NCI-H1694 treated with DMSO at 0.1 percent for 48 hours (cell line): ENCODE data around the gene RRP1B.

Experiments
- DNase-seq: peaks from one replicate; lab custom pipeline; 2025; lab: John Stamatoyannopoulos, UW

The RRP1B gene

DNA sequence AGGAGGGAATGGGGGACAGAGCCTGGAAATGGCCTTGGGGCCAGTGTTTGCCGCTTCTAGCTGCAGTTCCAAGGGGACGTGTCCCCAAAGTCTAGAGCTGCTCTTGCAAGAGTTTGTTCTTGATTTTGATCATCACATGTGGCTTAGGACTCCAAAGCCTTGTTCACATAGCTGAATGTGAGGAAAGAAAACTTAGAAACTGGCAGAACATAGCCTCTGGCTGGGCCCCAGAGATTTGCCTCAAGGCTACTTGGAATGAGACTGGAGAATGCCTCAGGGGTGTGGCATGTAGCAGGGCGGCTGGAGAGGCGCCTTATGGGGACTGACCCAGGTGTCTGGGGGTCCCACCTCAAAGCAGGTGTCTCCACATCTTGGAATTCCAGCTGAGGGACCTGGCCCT lies 61.8 kb downstream of the RRP1B start:
- DNase-seq = no peak

DNA sequence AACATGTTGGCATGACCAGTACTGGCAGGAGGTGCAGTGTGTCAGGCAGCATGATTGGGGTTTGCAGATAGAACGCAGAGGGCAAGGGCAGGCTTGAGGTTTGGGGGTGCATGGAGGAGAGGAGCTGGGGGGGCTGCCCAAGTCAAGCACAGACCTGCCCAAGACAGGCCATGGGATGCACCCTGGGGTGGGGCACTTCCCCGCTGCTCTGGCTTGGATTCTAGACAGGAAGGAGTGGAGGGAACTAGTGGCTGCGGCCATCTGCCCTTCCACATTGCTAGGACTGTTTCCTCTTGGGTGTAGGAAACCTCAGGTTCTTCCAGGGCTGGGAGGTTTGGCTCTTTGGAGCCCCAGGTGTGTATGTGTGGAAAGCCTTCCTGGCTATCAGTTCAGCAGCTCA lies 62.6 kb downstream of the RRP1B start:
- DNase-seq = no peak

DNA sequence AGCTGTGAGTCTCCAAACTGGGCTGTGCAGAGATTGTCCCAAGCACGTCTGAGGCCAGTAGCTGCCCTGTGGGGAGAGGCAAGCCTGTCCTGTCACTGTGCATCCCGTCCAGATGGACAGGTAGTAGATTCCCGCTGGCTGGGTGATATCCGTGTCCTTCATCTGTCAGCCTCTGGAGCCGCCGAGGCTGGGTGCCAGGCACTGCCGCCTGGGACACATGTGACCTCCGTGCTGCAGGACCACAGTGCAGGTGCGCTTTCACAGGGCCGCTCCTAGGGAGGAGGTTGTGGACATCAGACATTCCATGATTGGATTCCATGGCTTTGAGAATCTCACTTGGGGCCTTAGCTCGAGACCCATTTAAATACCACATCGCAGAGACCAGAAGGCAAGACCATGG lies 64.3 kb downstream of the RRP1B start:
- no peak for DNase-seq

DNA sequence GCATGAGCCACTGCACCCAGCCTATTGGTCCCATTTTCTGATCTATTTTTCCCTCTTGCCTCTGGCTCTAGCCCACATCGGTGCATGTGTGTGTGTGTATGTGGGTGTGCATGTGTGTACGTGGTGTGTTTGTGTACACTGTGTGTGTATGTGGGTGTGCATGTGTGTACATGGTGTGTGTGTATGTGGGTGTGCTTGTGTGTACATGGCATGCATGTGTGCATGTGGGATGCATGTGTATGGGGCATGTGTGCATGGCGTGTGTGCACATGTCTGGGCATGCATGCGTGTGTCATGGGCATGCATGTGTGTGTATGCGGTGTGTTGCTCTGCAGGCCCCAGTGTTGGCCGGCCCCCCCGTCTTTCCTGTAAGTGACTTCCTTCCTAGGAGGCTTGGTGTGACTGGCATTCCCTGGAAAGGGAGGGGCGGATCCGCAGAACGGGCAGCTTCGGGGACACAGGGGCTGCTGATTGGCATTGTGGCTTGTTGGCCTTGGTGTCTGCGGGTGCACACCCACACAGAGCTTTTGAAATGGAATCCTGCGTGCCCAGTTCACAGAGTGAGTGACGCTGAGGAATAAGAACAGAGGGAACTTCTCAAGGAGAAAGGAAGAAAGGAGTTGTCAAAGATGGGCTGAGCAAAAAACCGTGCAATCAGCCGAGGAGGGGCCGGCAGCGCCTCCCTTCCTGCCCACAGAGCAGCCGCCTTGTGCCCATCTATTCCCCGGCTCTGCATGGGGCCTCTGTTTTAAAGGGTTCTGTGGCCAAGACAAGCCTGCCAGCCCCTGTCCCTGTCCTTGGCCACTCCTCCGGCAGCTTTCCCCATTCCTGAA lies 67.5 kb downstream of the RRP1B start:
- DNase-seq = no peak

DNA sequence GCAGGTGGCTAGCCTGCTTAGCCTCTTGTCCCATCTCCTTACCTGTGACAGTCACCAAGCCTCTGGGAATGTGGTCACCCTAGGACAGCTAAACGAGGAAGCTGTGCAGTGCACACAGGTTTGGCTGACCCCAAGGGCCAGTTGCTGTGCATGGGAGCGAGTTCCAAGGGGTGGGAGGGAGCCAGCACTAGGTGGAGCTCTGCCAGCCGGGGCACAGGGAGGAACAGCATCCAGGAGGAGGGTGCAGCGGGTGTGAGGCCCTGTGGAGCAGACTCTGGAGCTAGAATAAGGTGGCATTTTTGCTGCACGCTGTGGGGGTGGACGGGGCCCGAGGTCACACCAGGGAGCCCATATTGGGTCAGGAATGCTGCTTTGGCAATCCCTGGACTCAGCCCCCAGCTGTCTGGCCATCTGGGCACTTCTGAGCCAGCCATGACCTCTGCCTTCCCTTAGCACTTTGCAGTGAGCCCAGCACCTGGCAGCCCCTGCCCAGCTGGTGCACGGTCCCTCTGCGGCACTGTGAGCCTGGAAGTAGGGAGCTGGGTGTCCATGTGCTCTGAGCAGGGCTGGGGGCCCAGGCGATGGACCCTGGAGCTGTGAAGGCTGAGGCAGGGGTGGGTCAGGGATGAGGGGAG lies 68.3 kb downstream of the RRP1B start:
- DNase-seq = no peak

DNA sequence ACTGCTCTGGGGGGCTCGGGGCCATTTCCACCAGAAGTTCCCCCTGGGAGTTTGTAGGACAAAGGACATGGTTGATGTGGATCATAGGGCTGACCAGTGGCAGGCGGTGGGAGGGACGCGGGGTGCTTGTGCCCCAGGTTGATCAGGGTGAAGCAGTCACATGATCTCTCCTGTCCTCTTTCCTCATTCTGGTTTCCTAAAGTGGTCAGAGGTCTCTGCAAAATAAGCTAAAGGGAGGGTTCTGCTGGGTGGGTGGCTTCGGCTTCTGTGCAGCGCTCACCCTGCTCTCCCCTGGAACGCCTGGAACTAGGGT lies 68.8 kb downstream of the RRP1B start:
- no peak for DNase-seq

DNA sequence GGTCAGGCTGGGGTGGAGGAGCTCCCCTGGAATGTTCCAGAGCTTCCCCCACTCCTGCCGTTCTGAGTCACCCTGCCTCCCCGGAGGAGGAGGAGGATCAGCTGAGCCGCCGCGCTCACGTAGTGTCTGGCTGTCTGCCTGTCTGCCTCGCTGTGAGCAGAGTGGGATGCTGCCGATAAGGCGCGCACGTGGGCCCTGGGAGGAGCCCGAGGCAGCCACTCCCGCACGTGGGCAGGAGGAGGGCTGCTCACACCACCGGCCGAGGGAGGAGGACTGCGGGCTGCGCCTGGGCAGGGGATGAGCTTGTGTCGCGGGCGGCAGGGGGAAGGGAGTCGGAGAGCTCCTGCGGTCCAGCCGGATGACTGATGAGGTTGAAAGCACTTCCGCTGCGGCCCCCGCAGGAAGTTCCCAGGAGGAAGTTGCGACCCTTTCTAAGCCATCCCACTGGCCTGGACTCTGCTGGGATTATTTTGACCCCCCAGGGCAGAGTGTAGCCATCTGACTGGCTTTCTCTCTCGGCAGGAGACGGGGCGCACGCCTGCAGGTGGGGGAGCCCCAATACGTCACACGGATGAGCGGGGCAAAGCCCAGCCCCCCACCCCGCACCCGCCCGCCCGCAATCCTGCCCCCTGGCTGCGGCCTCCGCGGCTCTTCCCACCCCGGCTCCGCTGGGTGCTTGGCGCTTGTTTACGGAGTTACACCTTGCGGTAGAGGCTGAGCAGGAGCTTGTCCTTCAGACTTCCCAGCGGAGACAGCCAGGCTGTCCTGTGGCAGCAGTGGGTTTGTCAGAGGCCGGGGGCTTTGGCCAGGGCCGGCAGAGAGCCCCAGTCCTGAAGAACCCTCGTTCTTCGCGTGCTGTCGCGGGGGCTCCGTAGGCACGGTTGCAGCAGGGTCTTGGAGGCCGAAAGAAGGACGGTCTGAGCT lies 69.4 kb downstream of the RRP1B start:
- DNase-seq = peak; percentile 69

DNA sequence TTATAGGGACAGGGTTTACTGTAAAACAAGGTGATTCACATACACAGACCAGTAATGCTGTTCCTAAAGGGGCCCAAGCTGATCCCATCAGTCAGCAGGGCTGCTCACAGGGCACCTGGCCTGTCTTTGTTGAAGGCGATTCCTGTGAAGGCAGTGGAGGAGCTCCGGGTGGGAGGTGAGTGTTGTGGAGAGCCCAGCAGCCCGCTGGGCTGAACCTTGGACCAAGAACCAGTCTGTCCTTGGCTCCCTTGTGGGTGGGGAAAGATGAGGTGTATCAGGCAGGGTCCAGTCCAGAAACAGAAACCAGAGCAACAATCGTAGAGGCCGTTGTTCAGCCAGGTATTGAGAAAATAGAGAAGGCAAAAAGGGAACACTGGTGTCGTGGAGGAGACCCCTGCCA lies 72.1 kb downstream of the RRP1B start:
- DNase-seq = no peak

DNA sequence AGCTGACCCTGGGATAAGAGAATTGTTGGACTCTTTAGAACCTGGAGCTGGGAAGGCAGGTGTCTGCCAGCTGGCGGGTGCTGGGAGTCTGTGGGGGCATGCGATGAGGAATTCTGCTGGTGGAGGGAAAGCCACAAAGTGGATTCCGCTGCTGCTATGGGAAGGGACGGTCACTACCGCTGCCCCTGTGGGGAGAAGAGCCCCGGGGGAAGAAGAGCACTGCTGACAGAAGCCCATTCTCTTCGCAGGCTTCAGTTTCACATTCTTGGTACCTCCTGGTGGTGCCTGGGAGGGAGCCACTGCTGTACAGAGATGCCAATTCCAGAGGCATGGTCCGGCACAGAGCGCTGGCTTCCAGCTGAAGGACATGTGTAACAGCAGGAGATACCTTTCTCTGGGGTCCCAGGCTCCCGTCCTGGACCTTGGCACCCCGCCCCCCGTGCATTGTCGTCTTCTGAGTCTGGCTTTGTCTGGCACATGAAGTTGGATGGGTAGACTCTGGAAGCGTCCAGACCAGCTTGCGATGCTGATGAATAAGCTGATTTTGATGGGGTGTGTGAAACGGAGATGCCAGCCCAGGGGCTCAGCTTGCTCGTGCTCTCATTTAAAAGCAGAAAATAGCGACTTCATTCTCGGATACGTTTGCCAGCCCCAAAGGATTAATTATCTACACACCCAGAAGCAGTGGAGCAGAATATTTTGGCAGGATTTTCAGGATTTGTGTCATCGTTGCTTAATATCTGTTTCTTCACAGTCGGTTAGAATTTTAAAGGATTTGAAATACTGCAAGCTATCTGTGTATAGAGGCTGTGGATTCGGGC lies 72.7 kb downstream of the RRP1B start:
- DNase-seq = peak; percentile 92

DNA sequence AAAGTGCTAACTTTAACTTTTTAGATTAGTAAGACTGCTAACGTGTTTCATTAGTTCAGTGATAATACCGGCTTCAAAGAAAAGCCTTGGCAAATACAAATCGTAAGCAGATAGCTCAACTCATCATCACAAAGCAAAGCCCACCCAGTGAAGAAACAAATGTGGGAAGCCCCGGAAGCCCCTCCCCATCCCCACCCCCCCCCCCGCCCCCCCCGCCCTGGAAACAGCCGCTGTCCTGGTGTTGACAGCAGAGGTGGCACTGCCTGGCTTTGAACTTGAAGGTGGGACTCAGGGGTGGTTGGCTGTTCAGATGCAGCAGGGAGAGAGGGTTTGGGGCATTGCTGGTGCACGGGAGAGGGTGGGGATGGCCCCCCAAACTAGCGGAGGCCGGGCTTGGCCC lies 73.7 kb downstream of the RRP1B start:
- no peak for DNase-seq

DNA sequence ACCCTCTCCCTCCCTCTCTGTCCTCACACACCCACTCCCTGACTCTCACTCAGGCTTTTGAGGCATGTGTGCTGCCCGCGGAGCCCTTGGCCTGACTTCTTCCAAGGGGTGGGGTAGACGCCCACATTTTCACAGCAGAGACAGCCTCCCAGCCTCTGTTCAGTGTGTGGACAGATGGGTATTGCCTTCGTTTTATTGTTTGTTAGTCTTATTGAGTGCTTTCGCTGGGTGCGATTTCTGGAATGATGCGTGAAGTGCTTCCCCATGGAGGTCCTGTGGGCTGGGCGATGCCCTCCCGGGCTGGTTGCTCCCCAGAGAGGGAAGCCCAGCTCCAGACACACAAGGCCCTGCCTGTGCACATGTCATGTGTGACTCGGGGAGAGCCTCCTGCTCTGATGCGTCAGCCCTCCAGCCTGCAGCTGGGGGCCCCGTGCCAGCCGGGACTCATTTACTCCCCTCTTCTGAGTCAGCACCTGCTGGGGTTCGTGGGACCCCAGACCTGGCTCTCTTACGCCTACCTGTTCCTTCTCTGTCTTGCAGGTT lies 74.2 kb downstream of the RRP1B start:
- peak; percentile 52 for DNase-seq

DNA sequence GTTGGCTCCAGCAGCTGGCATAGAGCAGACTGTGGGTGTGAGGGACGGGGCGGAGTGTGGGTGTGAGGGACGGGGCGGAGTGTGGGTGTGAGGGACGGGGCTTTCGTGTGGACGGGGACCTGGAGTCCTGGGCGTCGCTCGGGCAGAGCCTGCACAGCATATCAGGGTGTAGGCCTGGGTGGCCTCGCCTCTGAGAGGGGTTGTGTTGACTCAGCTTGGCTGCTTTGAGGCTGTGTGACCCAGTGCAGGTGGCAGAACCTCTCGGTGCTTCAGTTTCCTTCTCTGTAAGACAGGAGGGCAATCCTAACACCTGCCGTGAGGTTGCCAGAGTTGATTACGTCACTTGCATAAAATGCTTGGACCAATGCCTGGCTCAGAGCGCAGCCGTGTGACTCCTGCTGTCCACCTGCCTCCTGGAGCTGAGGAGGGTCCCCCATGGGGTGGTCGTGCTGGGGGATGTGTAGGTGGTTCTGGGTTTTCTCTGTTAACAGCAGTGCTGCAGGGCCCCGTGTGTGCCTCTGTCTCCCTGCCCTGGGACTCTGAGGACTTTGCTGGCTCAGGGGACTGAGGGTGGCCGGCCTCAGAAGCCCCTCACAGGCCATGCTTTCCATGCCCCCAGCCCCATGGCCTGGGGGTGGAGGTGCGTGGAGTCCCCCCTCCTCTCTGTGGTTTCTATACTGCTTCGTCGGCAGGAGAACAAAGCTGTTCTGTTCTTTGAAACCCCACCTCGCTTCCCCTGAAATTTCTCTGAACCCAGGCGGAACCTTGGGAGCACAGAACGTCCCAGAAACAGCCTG lies 75.0 kb downstream of the RRP1B start:
- no peak for DNase-seq

DNA sequence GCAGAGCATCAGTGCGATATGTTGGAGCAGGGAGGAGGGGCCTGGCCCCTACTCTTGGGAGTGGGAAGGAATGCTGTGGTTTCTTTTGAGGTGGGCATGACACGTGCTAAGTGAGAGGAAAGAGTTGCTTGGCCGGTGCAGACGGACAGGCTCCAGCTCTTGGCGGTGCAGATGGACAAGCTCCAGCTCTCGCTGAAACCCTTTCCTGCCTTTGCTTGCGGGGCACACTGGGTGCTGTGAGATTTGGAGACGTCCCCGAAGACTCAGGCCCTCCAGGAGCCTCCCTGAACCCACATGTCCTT lies 75.5 kb downstream of the RRP1B start:
- no peak for DNase-seq

DNA sequence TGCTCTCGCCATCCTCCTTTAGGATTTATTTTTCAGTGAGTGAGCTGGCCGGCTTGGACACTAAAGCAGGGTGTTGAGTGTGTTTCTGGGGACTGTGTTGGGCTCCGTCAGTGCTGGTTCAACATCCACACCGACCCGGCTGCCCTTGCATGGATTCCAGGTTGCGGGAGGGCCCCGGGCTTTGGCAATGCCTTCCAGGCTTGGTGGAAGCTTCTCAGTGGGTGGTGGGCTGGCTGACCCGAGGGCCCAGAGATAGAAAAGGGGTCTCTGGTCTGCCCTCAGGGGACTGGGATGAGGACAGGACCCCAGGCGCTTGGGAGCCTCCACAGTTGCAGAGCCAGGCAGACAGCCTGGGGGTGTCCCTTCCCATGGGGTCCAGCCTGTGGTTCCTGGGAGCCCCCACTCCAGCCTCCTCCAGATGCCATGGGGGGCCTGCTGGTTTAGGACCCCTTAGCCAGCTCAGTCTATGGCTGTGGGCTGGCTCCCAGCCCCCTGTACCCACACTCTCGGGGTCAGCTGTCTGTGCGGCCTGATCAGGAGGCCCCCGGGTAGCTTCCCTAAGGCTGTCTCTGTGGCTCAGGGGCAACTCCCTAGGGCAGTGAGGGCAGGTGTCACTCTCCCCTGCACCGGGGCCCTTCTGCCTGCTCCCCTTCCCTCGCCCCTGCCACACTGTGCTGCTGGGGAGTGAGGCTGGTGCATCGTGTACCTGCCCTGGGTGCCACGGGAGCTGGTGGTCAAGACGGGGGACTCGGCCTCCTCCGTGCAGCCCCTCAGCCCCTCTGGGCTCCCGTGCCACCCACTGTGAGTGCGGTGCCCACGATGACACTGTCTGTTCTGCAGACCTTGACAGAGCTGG lies 76.1 kb downstream of the RRP1B start:
- no peak for DNase-seq

DNA sequence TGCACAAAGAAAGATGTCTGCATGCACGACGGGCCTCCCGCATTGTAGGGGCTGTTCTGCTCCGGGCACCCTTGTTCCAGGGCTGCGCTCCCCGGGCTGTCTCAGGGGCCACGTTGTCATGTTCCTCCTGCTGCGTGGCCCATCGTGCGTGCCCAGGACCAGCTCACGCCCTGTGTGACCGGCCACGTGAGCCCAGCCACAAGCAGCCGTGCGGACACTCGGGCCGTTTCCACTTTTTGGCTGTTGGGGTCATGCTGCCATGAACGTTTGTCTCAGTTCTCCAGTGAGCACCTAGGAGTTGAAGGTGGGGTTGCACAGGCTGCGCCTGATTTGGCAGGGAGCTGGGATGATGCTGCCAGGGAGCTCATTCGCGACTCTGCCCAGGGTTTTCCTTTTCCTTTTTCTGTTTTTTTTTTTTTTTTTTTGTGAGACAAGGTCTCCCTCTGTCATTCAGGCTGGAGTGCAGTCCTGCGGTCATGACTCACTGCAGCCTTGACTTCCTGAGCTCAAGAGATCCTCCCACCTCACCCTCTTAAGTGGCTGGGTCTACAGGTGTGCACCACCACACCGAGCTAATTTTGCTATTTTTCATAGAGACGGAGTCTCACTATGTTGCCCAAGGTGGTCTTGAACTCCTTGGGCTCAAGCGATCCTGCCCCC lies 77.0 kb downstream of the RRP1B start:
- no peak for DNase-seq

DNA sequence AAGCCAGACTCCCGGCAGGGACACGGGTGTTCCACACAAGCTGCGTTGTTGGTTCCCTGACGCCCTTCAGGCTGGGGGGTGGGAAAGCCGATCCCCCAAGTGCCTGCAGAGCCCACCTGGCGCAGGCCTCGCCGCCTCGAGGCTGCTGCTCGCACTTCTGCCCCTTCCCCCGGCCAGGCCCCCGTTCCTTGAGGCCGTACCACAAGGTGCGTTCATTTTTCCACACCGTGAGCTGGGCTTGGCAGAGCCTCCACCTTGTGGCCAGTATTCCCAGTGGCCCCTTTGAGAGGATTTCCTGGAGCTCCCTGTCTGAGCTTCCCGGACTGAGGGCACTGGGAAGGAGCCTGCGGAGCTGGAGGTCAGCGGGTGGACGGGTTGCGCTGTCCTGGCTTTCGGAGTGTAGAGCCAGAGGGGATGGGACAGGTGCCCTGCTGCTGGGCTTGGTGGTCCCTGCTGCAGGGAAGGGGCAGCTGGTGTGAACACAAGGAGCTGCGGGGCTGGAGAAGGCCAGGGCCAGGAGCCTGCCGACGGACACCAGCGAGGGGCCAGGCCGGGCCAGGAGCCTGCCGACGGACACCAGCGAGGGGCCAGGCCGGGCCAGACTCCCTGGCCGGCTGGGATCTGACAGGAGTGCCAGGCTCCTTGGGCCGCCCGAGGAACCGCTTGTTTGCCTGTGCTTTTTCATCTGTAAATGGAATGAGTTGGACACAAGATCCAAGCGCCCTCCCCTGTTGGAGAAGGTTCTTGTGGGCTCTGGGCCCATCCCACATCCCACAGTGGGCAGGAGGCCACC lies 78.0 kb downstream of the RRP1B start:
- DNase-seq = no peak

DNA sequence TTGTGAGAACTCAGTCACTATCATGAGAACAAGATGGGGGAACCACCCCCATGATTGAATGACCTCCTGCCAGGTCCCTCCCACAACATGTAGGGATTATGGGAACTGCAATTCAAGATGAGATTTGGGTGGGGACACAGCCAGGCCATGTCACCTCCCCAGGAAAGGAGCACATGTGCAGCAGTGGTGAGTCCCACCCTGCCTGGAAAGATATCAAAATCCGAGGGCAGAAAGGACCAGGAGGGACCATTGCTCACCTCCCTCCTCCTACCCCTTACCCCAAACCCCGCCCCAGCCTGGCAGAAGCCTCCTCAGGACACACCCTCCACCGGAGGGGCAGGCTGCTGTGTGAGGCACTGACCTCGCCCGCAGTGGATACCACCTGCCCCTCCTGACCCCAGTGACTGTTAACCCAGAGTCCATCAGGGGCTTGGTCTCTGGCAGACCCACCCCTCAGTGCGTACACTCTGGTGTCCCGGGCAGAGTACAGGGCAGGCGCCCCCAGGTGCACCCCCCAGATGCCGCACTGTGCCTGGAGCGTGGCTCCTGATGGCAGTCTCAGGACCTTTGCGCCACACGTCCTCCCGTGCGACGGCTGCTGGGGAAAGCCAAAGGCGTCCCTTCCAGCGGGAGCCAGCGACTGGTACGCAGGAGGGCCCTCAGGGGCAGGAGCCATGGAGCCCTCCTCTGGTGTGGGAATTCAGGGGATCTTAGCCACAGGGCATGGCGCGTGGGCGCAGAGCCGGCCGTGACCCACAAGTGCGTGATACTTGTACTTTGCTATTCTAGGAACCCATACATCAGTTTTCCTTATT lies 80.5 kb downstream of the RRP1B start:
- no peak for DNase-seq
